Measurements from ENCODE around the gene ZMAT5. TPM values are rescaled to one million over a fixed set of nuclear protein-coding genes. Genes with fewer than 3 reads are reported as not detected.
A peak's percentile ranks its signal among the peaks of the same experiment; 100 is the strongest.

Gene ZMAT5
- total and polyA plus RNA-seq, 2 of the 13 experiments (the other 11 are each of a cell fraction or from before 2014, with no cell fraction given), result 20.7 to 27.8 TPM

GRCh38 chr22:29723766-29724165 lies 43.0 kb downstream of the ZMAT5 start:
- ATAC-seq (peak; percentile 20), DNase-seq (ENCODE audit: low spot score) (no peak), FAIRE-seq (no peak)
- in situ Hi-C loops (cut with HindIII; ENCODE audit: extremely low pct_ligation_motif_present, low pct_unique_long_range_greater_than_20kb), result no loop called here
- no peak overlapping the region for H2AFZ ChIP-seq (ENCODE audit: low read length)
- CTCF ChIA-PET (ENCODE audit: low intra/inter-chr PET ratio, low total read pairs), result no interaction called here
- TF ChIP-seq HNF4A (CRISPR knock-in tag; IDR thresholded peaks at IDR 0.05) (0 out of 2 replicates have a peak, but pooled peaks have one; percentile 14), PCBP2 (optimal IDR thresholded peaks at IDR 0.05; ENCODE audit: low read depth, low read length, poor library complexity, severe bottlenecking) (no peak), ZFP36L2 (CRISPR knock-in tag; IDR thresholded peaks at IDR 0.05) (no peak), CTCF (CRISPR knock-in tag; IDR thresholded peaks at IDR 0.05) (peak; percentile 19; the same call in 1 of the 2 replicates)
- no peaks in the 10 kb centered on the region for H3K79me2 ChIP-seq (ENCODE audit: insufficient read depth, low read length)
- intact Hi-C loops (cut with micrococcal nuclease; ENCODE audit: unreplicated experiment), result no loop called here
- BruUV-seq (replicated peaks), result no TSS peak
- H3K27ac ChIP-seq (ENCODE audit: extremely low read length, insufficient read depth, low read length), result no peak overlapping the region
- no peak overlapping the region for H3K9ac ChIP-seq (ENCODE audit: insufficient read depth, low read depth, low read length)
- no peak overlapping the region for H3K4me2 ChIP-seq (ENCODE audit: low read depth, low read length)
- peaks cover 11% of the 10 kb centered on the region; the same call in 1 of the 2 replicates for H4K20me1 ChIP-seq (ENCODE audit: insufficient read depth, low read length)
- POLR2A ChIA-PET, result no interaction called here
- peaks cover 26 to 65% of the 10 kb centered on the region in 2 experiments; a peak in 4 of 5 replicates for H3K27me3 ChIP-seq (ENCODE audit: control insufficient read depth in 1 of 2, insufficient read depth in 2 of 2, low read length in 2 of 2)
- H3K4me1 ChIP-seq (ENCODE audit: insufficient read depth, low read length), result peaks cover 12% of the 10 kb centered on the region; the same call in 1 of the 2 replicates
- WGBS (ENCODE audit: low lambda C conversion rate), result 52% methylated on average over 3 of the region's 10 CpGs
- H3K9me3 ChIP-seq (ENCODE audit: low read length), result no peaks in the 10 kb centered on the region
- H3K4me3 ChIP-seq (replicated peaks in 1 of 3; ENCODE audit: insufficient read depth in 1 of 3, low read depth in 2 of 3, low read length in 3 of 3), result no peak overlapping the region
- no peaks in the 10 kb centered on the region for H3K36me3 ChIP-seq (replicated peaks in 1 of 2; ENCODE audit: control insufficient read depth in 1 of 2, insufficient read depth in 2 of 2, low read length in 2 of 2)

- ATAC-seq (no peak), FAIRE-seq (no peak), DNase-seq (ENCODE audit: low spot score) (no peak)
- no TSS peak for BruUV-seq (replicated peaks)
- ChIA-PET POLR2A (no interaction called here), CTCF (ENCODE audit: low intra/inter-chr PET ratio, low total read pairs) (no interaction called here)
- WGBS (ENCODE audit: low lambda C conversion rate), result 58% methylated on average over 13 of the region's 16 CpGs
- Histone ChIP-seq H3K9ac (ENCODE audit: insufficient read depth, low read depth, low read length) (no peak overlapping the region), H3K9me3 (ENCODE audit: low read length) (no peaks in the 10 kb centered on the region), H3K4me1 (ENCODE audit: insufficient read depth, low read length) (peaks cover 12% of the 10 kb centered on the region; the same call in 1 of the 2 replicates), H2AFZ (ENCODE audit: low read length) (no peak overlapping the region), H3K79me2 (ENCODE audit: insufficient read depth, low read length) (no peaks in the 10 kb centered on the region), H3K27me3 (ENCODE audit: control insufficient read depth in 1 of 2, insufficient read depth in 2 of 2, low read length in 2 of 2) (peaks cover 26 to 73% of the 10 kb centered on the region in 2 experiments), H4K20me1 (ENCODE audit: insufficient read depth, low read length) (peaks cover 15% of the 10 kb centered on the region; the same call in 1 of the 2 replicates), H3K36me3 (replicated peaks in 1 of 2; ENCODE audit: control insufficient read depth in 1 of 2, insufficient read depth in 2 of 2, low read length in 2 of 2) (no peaks in the 10 kb centered on the region), H3K4me2 (ENCODE audit: low read depth, low read length) (no peak overlapping the region), H3K27ac (ENCODE audit: extremely low read length, insufficient read depth, low read length) (no peak overlapping the region), H3K4me3 (replicated peaks in 1 of 3; ENCODE audit: insufficient read depth in 1 of 3, low read depth in 2 of 3, low read length in 3 of 3) (no peak overlapping the region)
- in situ Hi-C loops (cut with HindIII; ENCODE audit: extremely low pct_ligation_motif_present, low pct_unique_long_range_greater_than_20kb) (no loop called here), intact Hi-C loops (cut with micrococcal nuclease; ENCODE audit: unreplicated experiment) (no loop called here)
- TF ChIP-seq SP140L (CRISPR knock-in tag; IDR thresholded peaks at IDR 0.05; ENCODE audit: borderline replicate concordance) (no peak), MAFK (conservative IDR thresholded peaks at IDR 0.05 in 1 of 2, IDR thresholded peaks at IDR 0.05 in 1 of 2; ENCODE audit: low read length in 2 of 2) (no peak), CHD2 (IDR thresholded peaks at IDR 0.05; ENCODE audit: low read depth, low read length) (no peak), SMYD3 (CRISPR knock-in tag; IDR thresholded peaks at IDR 0.05) (no peak), GATA4 (IDR thresholded peaks at IDR 0.05; ENCODE audit: borderline replicate concordance, low read depth) (no peak), ZNF17 (CRISPR knock-in tag; IDR thresholded peaks at IDR 0.05) (no peak), ZNF138 (CRISPR knock-in tag; IDR thresholded peaks at IDR 0.05; ENCODE audit: low read depth) (no peak), ZNF572 (CRISPR knock-in tag; IDR thresholded peaks at IDR 0.05) (no peak), SUZ12 (IDR thresholded peaks at IDR 0.05; ENCODE audit: low read depth, low read length) (no peak), HNRNPLL (IDR thresholded peaks at IDR 0.05; ENCODE audit: low read depth, low read length, poor library complexity, severe bottlenecking) (no peak), MBNL3 (CRISPR knock-in tag; conservative IDR thresholded peaks at IDR 0.05) (no peak), ZFP41 (CRISPR knock-in tag; IDR thresholded peaks at IDR 0.05; ENCODE audit: borderline replicate concordance) (no peak), ZNF747 (CRISPR knock-in tag; IDR thresholded peaks at IDR 0.05; ENCODE audit: borderline replicate concordance) (no peak), POLR2AphosphoS2 (IDR thresholded peaks at IDR 0.05; ENCODE audit: low read depth, low read length) (no peak), BCL6 (CRISPR knock-in tag; IDR thresholded peaks at IDR 0.05) (no peak), ZZZ3 (CRISPR knock-in tag; IDR thresholded peaks at IDR 0.05; ENCODE audit: borderline replicate concordance) (no peak)
These were observed 44.2 kb downstream of the ZMAT5 start for GRCh38 chr22:29722587-29722986.
